BLaER1 treated with 17β-estradiol and CSF1 and Interleukin-3, amounts not matched to agents 10 nM and 100 nM (cell line): ENCODE results near the gene NAALADL2.
A peak's percentile ranks its signal among the peaks of the same experiment; 100 is the strongest.
"Not testable (repeated sequence)": the region's sequence is repeated elsewhere in the genome, so short reads cannot be mapped to it uniquely, and the experiment has no call there.

Source experiments
- H3K27ac ChIP-seq, 11 experiments: shearing (Covaris generic); formaldehyde crosslinking; 2 replicates each; pipeline ENCODE4 v1.8.1; 2022
- H3K27me3 ChIP-seq, 11 experiments: shearing (Covaris generic); formaldehyde crosslinking; 2 replicates each; pipeline ENCODE4 v1.8.1; 2022
- H3K36me3 ChIP-seq, 11 experiments: shearing (Covaris generic); formaldehyde crosslinking; 2 replicates each; pipeline ENCODE4 v1.8.1; 2022
- H3K4me1 ChIP-seq, 10 experiments: shearing (Covaris generic); formaldehyde crosslinking; 2 replicates each; pipeline ENCODE4 v1.8.1; 2022
- H3K4me2 ChIP-seq, 11 experiments: shearing (Covaris generic); formaldehyde crosslinking; 2 replicates each; pipeline ENCODE4 v1.8.1; 2022
- H3K4me3 ChIP-seq, 10 experiments: shearing (Covaris generic); formaldehyde crosslinking; 2 replicates each; pipeline ENCODE4 v1.8.1; 2022
- H3K9ac ChIP-seq, 11 experiments: shearing (Covaris generic); formaldehyde crosslinking; 2 replicates each; pipeline ENCODE4 v1.8.1; 2022
- H3K9me3 ChIP-seq, 11 experiments: shearing (Covaris generic); formaldehyde crosslinking; replicated peaks in 1 of 11; 2 replicates each; pipeline ENCODE4 v1.8.1; 2022
- H4K20me1 ChIP-seq, 11 experiments: shearing (Covaris generic); formaldehyde crosslinking; 2 replicates each; pipeline ENCODE4 v1.8.1; 2022
- Cebpa-rat ChIP-seq, 11 experiments: shearing (Covaris generic); IDR thresholded peaks; 2 replicates each; pipeline ENCODE4 v1.8.1; 2022

NAALADL2 gene

DNA sequence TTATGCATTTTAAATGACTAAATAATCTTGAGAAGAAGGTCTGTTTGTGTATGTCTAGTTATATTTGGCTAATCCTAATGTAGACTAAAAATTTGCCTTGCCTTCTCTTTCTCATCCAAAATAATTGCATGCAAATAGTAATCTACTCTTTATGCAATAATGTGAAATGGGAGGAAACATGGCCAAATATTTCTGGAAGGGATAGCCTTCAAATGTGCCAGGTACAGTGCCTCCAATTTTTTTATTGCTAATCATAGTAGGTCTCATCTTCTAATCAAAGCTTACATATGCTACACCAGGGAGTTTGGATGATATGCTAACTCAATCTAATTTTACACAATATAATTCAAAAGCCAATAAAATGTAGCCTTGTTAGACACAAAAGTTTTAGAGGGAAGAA is 911.3 kb downstream of the NAALADL2 start:
- H3K27ac ChIP-seq = no peak overlapping the region
- no peaks in the 10 kb centered on the region for H3K36me3 ChIP-seq
- H3K9me3 ChIP-seq = peaks cover 0 to 13% (median 4%) of the 10 kb centered on the region in 11 experiments; a peak in 7 of 22 replicates
- H3K4me3 ChIP-seq = no peak overlapping the region
- H4K20me1 ChIP-seq = no peaks in the 10 kb centered on the region
- peaks cover 0 to 2% (median 0%) of the 10 kb centered on the region in 10 experiments; a peak in 6 of 20 replicates for H3K4me1 ChIP-seq
- H3K27me3 ChIP-seq = no peaks in the 10 kb centered on the region
- H3K9ac ChIP-seq = no peak overlapping the region
- TF ChIP-seq Cebpa-rat (IDR thresholded peaks at IDR 0.05) = no peak
- no peak overlapping the region for H3K4me2 ChIP-seq

- Histone ChIP-seq H3K4me2 (no peak overlapping the region), H3K9ac (no peak overlapping the region), H3K27me3 (no peaks in the 10 kb centered on the region), H4K20me1 (no peaks in the 10 kb centered on the region), H3K9me3 (peaks cover 0 to 3% (median 0%) of the 10 kb centered on the region in 11 experiments; a peak in 2 of 22 replicates), H3K4me3 (no peak overlapping the region), H3K27ac (no peak overlapping the region), H3K4me1 (peaks cover 0 to 13% (median 4%) of the 10 kb centered on the region in 10 experiments; a peak in 7 of 20 replicates), H3K36me3 (no peaks in the 10 kb centered on the region)
- TF ChIP-seq Cebpa-rat (IDR thresholded peaks at IDR 0.05) = no peak
Measured at GRCh38 chr3:175777495-175777894, 918.4 kb downstream of the NAALADL2 start.

GRCh38 chr3:175777965-175778364 is 918.8 kb downstream of the NAALADL2 start:
- no peaks in the 10 kb centered on the region for H3K27me3 ChIP-seq
- no peak overlapping the region for H3K4me3 ChIP-seq
- TF ChIP-seq Cebpa-rat (IDR thresholded peaks at IDR 0.05) = no peak
- no peaks in the 10 kb centered on the region for H4K20me1 ChIP-seq
- H3K4me2 ChIP-seq = no peak overlapping the region
- H3K9me3 ChIP-seq = no peaks in the 10 kb centered on the region
- no peak overlapping the region for H3K9ac ChIP-seq
- H3K27ac ChIP-seq = no peak overlapping the region
- H3K36me3 ChIP-seq = no peaks in the 10 kb centered on the region
- H3K4me1 ChIP-seq = peaks cover 0 to 13% (median 4%) of the 10 kb centered on the region in 10 experiments; a peak in 7 of 20 replicates

GRCh38 chr3:175778994-175779393 is 919.9 kb downstream of the NAALADL2 start:
- TF ChIP-seq Cebpa-rat (IDR thresholded peaks at IDR 0.05) = no peak
- H3K4me3 ChIP-seq = no peak overlapping the region
- no peak overlapping the region for H3K27ac ChIP-seq
- no peaks in the 10 kb centered on the region for H3K27me3 ChIP-seq
- no peaks in the 10 kb centered on the region for H3K36me3 ChIP-seq
- no peak overlapping the region for H3K4me2 ChIP-seq
- no peak overlapping the region for H3K9ac ChIP-seq
- H4K20me1 ChIP-seq = no peaks in the 10 kb centered on the region
- H3K4me1 ChIP-seq = peaks cover 0 to 13% (median 4%) of the 10 kb centered on the region in 10 experiments; a peak in 7 of 20 replicates
- no peaks in the 10 kb centered on the region for H3K9me3 ChIP-seq

GRCh38 chr3:175787109-175787508 is 928.0 kb downstream of the NAALADL2 start:
- not testable (repeated sequence) for H3K9me3 ChIP-seq, H3K27me3 ChIP-seq, H3K4me2 ChIP-seq, H3K9ac ChIP-seq, H4K20me1 ChIP-seq, H3K4me1 ChIP-seq, H3K4me3 ChIP-seq, H3K36me3 ChIP-seq, H3K27ac ChIP-seq

GRCh38 chr3:175792245-175792644 is 933.1 kb downstream of the NAALADL2 start:
- H3K27ac ChIP-seq = no peak overlapping the region
- H3K4me1 ChIP-seq = no peaks in the 10 kb centered on the region
- H4K20me1 ChIP-seq = no peaks in the 10 kb centered on the region
- peaks cover 0 to 6% (median 0%) of the 10 kb centered on the region in 11 experiments; a peak in 4 of 22 replicates for H3K9me3 ChIP-seq
- no peak overlapping the region for H3K9ac ChIP-seq
- no peak overlapping the region for H3K4me3 ChIP-seq
- no peak overlapping the region for H3K4me2 ChIP-seq
- H3K36me3 ChIP-seq = no peaks in the 10 kb centered on the region
- no peak for TF ChIP-seq Cebpa-rat (IDR thresholded peaks at IDR 0.05)
- no peaks in the 10 kb centered on the region for H3K27me3 ChIP-seq

DNA sequence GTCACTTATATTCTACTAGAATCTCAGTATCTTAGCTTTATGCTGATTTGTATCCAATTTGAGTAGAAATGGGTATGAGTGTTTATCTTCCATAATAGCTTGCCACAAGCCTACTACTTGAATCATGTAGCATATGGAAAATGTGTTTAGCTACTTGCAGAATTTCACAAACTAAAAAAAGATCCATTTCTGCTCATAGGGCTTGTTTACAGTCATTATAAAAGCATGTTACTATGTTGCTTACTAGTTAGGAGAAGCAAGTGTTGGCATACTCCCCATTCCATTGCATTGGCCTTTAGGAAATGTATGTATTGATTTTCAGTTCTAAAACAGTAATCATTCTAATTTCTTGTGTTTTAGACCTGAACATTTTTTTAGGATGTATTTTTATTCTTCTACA is 939.2 kb downstream of the NAALADL2 start:
- Histone ChIP-seq H4K20me1 (no peaks in the 10 kb centered on the region), H3K9ac (no peak overlapping the region), H3K4me1 (no peaks in the 10 kb centered on the region), H3K4me3 (no peak overlapping the region), H3K4me2 (no peak overlapping the region), H3K9me3 (peaks cover 0 to 6% (median 0%) of the 10 kb centered on the region in 11 experiments; a peak in 3 of 22 replicates), H3K36me3 (no peaks in the 10 kb centered on the region), H3K27me3 (no peaks in the 10 kb centered on the region), H3K27ac (no peak overlapping the region)
- no peak for TF ChIP-seq Cebpa-rat (IDR thresholded peaks at IDR 0.05)

- Histone ChIP-seq H4K20me1 (no peaks in the 10 kb centered on the region), H3K4me1 (no peaks in the 10 kb centered on the region), H3K36me3 (no peaks in the 10 kb centered on the region), H3K4me3 (no peak overlapping the region), H3K27me3 (no peaks in the 10 kb centered on the region), H3K9me3 (no peaks in the 10 kb centered on the region), H3K27ac (no peak overlapping the region), H3K9ac (no peak overlapping the region), H3K4me2 (no peak overlapping the region)
- no peak for TF ChIP-seq Cebpa-rat (IDR thresholded peaks at IDR 0.05)
Measured at GRCh38 chr3:175805825-175806224, 946.7 kb downstream of the NAALADL2 start.

GRCh38 chr3:175807175-175807574 is 948.0 kb downstream of the NAALADL2 start:
- Histone ChIP-seq H4K20me1 (no peaks in the 10 kb centered on the region), H3K9ac (no peak overlapping the region), H3K4me2 (no peak overlapping the region), H3K27me3 (no peaks in the 10 kb centered on the region), H3K4me1 (no peaks in the 10 kb centered on the region), H3K4me3 (no peak overlapping the region), H3K27ac (no peak overlapping the region), H3K9me3 (no peaks in the 10 kb centered on the region), H3K36me3 (no peaks in the 10 kb centered on the region)
- no peak for TF ChIP-seq Cebpa-rat (IDR thresholded peaks at IDR 0.05)

DNA sequence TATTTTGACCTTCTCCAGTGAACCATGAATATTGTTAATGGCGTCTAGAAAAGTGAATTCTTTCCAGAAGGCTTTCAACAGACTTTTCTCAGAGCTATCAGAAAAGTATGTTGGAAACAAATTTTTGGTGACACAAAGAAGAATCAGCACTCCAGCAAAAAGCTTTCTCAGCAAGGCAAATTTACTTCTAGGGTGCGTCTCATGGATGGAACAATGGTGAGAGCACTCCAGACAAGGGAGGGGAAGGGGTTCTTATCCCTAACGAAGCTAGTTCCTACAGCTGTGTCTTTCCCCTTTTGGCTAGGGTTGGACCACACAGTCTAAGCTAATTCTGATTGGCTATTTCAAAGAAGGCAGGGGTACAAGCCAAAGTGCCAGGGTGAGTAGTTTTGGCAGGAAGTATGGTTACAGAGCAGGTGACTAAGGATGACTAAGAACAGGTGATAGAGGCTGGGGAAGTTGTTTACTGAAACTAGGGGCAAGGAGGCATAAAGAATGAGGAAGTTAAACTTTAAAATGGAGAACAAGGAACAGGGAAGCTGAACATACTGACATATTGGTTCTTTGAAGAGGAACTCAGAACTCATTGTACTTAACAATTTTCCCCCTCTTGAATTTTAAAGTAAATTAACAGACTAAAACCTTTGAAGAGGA is 959.8 kb downstream of the NAALADL2 start:
- Histone ChIP-seq H3K9me3 (peaks cover 44 to 77% (median 66%) of the 10 kb centered on the region in 11 experiments), H3K4me3 (no peak overlapping the region)

GRCh38 chr3:175822766-175823491 is 963.8 kb downstream of the NAALADL2 start:
- H3K4me1 ChIP-seq, H3K36me3 ChIP-seq, H3K27me3 ChIP-seq, H3K27ac ChIP-seq, H3K4me2 ChIP-seq, H3K4me3 ChIP-seq, H4K20me1 ChIP-seq, H3K9ac ChIP-seq: not testable (repeated sequence)
- peaks cover 26 to 40% (median 33%) of the 10 kb centered on the region in 11 experiments for H3K9me3 ChIP-seq

More for the DNA sequence above, 959.8 kb downstream of the NAALADL2 start:
- H3K4me1 ChIP-seq = no peaks in the 10 kb centered on the region
- 0 out of 22 replicates have a peak, but pooled peaks cover 0 to 6% (median 0%) of the 10 kb centered on the region in 11 experiments for H3K36me3 ChIP-seq
- no peak overlapping the region for H3K9ac ChIP-seq
- peak overlapping the region in 5 of 11 experiments; percentile 41 to 67 (median 54); a peak in 9 of 22 replicates for H3K27ac ChIP-seq
- no peak overlapping the region for H3K4me2 ChIP-seq
- no peaks in the 10 kb centered on the region for H3K27me3 ChIP-seq
- TF ChIP-seq Cebpa-rat (IDR thresholded peaks at IDR 0.05) = no peak
- no peaks in the 10 kb centered on the region for H4K20me1 ChIP-seq

DNA sequence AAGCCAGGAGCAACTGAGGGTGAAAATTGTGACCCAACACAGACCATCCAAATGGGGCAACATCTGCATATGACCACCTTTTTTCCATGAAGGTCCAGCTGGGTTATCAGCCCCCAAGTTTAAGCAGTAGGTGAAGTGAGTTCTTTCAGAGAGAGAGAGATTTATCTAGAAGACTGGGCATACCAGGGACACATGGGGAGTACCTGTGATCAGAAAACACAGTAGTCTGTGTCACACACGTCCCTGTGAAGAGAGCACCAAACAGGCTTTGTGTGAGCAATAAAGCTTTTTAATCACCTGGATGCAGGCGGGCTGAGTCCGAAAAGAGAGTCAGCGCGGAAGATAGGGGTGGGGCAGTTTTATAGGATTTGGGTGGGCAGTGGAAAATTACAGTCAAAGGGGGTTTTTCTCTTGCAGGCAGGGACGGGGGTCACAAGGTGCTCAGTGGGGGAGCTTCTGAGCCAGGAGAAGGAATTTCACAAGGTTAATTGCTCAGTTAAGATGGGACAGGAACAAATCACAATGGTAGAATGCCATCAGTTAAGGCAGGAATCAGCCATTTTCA is 966.0 kb downstream of the NAALADL2 start:
- H3K9me3 ChIP-seq = peaks cover 5 to 18% (median 12%) of the 10 kb centered on the region in 11 experiments
- H3K4me1 ChIP-seq, H3K27ac ChIP-seq, H4K20me1 ChIP-seq, H3K9ac ChIP-seq, H3K4me3 ChIP-seq, H3K4me2 ChIP-seq, H3K36me3 ChIP-seq, H3K27me3 ChIP-seq: not testable (repeated sequence)
